ENCODE results near the gene SECISBP2.

Gene SECISBP2

DNA sequence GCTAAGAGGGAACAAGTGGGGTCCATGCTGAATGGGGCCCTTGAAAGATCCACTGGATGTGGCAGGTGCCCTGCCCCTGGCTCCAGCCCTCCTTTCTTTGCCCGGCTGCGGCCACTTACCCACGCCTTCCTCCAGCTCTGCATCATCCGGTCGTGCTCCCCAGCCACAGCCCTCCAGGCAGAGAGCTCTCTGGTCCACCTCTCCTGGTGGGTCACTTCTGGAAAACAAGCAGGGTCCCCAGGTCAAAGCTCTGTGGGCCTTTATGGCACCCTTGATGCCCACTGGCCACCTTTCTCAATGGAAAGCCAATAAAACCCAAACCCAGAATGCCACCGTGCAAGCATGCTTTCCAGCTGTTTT lies 45.0 kb downstream of the SECISBP2 start:
- TF ChIP-seq, protein P1, sequence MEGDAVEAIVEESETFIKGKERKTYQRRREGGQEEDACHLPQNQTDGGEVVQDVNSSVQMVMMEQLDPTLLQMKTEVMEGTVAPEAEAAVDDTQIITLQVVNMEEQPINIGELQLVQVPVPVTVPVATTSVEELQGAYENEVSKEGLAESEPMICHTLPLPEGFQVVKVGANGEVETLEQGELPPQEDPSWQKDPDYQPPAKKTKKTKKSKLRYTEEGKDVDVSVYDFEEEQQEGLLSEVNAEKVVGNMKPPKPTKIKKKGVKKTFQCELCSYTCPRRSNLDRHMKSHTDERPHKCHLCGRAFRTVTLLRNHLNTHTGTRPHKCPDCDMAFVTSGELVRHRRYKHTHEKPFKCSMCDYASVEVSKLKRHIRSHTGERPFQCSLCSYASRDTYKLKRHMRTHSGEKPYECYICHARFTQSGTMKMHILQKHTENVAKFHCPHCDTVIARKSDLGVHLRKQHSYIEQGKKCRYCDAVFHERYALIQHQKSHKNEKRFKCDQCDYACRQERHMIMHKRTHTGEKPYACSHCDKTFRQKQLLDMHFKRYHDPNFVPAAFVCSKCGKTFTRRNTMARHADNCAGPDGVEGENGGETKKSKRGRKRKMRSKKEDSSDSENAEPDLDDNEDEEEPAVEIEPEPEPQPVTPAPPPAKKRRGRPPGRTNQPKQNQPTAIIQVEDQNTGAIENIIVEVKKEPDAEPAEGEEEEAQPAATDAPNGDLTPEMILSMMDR (IDR thresholded peaks at IDR 0.05; ENCODE audit: extremely low read depth, insufficient read depth, missing control alignments): no peak
- in situ Hi-C loops (cut with MboI; ENCODE audit: low pct_unique_long_range_greater_than_20kb, low sequenced_read_pairs, unreplicated experiment): no loop called here
- no peak for DNase-seq (ENCODE audit: low spot score)

DNA sequence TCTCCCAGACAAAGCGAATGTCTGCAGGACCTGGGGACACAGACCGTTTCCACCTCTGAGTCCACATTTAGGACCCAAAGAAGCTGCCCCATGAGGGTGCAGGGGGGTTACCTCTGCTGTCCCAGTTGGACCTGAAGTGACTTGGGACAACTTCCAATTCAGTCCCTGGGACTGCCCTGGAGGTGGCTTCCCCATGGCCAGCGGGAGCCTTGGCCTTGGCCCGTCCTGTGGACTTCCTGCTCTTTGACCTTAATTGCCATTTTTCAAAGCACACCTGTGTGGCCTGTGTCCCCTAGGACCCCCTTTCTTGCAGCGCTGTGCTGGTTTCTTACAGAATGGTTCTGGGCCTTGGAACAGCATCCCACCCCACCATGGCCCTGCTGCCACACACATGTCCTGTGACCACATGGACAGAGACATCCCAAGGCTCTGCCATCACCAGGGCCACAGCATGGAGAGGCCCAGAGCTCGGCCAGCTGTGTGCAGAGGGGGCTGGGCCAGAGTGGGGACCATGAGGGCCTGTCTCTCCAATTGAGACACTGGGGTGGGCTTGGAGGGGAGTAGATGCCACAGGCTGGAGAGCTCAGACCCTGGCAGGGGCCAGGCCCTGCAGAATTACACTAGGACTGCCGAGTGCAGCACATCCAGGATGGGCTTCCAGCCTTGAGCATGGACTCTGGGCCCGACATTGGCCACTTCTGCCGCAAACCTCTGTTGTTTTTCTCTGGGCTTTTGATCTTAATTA lies 45.8 kb downstream of the SECISBP2 start:
- DNase-seq (ENCODE audit: low spot score): no peak
- in situ Hi-C loops (cut with MboI; ENCODE audit: low pct_unique_long_range_greater_than_20kb, low sequenced_read_pairs, unreplicated experiment): no loop called here
- TF ChIP-seq, protein P1 (IDR thresholded peaks at IDR 0.05; ENCODE audit: extremely low read depth, insufficient read depth, missing control alignments): no peak

- DNase-seq (ENCODE audit: low spot score): no peak
- in situ Hi-C loops (cut with MboI; ENCODE audit: low pct_unique_long_range_greater_than_20kb, low sequenced_read_pairs, unreplicated experiment): no loop called here
- TF ChIP-seq, protein P1 (IDR thresholded peaks at IDR 0.05; ENCODE audit: extremely low read depth, insufficient read depth, missing control alignments): no peak
Observed at GRCh38 chr9:89364666-89365531, 46.6 kb downstream of the SECISBP2 start.

DNA sequence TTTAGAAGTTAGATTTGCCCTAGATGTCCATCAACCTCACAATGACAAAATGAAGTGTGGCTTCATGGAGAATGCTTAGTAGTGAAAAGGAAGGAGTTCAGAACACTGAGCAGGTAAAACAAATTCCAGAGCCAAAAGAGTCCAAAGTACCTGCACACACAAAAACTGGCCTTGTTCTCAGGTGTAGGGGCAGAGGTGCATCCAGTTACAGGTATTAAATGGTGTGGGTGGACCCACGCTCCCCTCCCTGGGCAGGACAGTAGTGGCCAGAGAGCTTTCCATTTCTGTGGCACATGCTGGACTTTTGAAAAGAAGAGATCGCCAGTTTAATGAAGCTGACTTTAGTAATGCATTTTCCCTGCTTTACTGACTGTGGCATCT lies 47.2 kb downstream of the SECISBP2 start:
- no peak for DNase-seq (ENCODE audit: low spot score)
- in situ Hi-C loops (cut with MboI; ENCODE audit: low pct_unique_long_range_greater_than_20kb, low sequenced_read_pairs, unreplicated experiment): no loop called here
- TF ChIP-seq, protein P1 (IDR thresholded peaks at IDR 0.05; ENCODE audit: extremely low read depth, insufficient read depth, missing control alignments): no peak

DNA sequence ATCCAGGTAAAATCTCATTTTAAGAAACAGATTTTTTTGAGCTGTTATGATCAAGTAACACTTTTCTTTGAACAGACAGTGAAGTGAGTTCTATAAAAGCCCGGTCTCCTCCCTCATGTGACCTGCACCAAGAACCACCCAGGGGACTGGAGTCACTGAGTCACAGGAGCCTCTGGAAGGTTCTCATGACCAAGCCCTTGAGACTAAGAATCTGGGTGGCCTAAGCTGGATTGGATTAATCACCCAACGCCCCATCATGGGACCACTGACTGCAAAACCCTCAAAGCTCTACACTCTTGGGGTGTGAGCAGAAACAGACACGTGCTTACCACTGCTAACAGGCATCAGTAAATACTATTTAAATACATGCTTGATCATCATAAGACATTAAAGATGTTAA lies 48.4 kb downstream of the SECISBP2 start:
- in situ Hi-C loops (cut with MboI; ENCODE audit: low pct_unique_long_range_greater_than_20kb, low sequenced_read_pairs, unreplicated experiment): no loop called here
- TF ChIP-seq, protein P1 (IDR thresholded peaks at IDR 0.05; ENCODE audit: extremely low read depth, insufficient read depth, missing control alignments): no peak
- DNase-seq (ENCODE audit: low spot score): no peak

DNA sequence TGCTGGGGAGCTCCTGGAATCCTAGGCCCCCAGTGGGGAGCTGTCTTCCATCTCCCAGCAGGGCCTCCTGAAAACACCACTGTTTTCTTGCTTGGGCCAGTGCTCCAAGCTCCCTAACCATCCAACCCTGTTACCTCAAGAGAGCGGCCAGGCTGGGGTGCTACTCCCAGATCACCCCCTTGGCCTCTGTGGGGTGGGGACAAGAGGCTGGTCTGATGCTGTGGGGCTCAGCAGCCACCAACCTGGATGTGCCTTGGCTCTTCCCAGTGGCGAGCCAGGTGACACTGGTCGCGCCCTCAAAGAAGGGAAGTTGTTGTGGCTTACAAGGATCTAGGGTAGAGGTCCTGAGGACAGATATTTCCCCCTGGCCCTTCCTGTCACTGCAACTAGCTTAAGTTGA lies 49.0 kb downstream of the SECISBP2 start:
- in situ Hi-C loops (cut with MboI; ENCODE audit: low pct_unique_long_range_greater_than_20kb, low sequenced_read_pairs, unreplicated experiment): no loop called here
- no peak for DNase-seq (ENCODE audit: low spot score)
- TF ChIP-seq, protein P1 (IDR thresholded peaks at IDR 0.05; ENCODE audit: extremely low read depth, insufficient read depth, missing control alignments): no peak

Measured in GM13977 (cell line).